Prostate gland (tissue), 2 donors: ENCODE measurements around the gene SMARCD1.

Experiments used
- POLR2A ChIP-seq: fragments of 450-650 bp; IDR thresholded peaks from one replicate; pipeline ENCODE4 v1.6.1; 2016; ENCODE audit warnings: antibody characterized with exemption, mild to moderate bottlenecking
- POLR2AphosphoS5 ChIP-seq: sonication (generic); formaldehyde crosslinking; IDR thresholded peaks from one replicate; pipeline ENCODE4 v1.6.1; 2017; ENCODE audit warnings: antibody characterized with exemption
- TF ChIP-seq, protein P1 (sequence below), 4 experiments: fragments of 200-600 bp in 2 of 4; fragments of 450-650 bp in 2 of 4; sonication (generic) in 2 of 4; IDR thresholded peaks; 1 replicate in 3 of 4; 2 replicates in 1 of 4; pipeline ENCODE4 v1.5.1; 2016 to 2019; ENCODE audit warnings: antibody characterized with exemption in 4 of 4, mild to moderate bottlenecking in 2 of 4, moderate library complexity in 2 of 4

DNA sequence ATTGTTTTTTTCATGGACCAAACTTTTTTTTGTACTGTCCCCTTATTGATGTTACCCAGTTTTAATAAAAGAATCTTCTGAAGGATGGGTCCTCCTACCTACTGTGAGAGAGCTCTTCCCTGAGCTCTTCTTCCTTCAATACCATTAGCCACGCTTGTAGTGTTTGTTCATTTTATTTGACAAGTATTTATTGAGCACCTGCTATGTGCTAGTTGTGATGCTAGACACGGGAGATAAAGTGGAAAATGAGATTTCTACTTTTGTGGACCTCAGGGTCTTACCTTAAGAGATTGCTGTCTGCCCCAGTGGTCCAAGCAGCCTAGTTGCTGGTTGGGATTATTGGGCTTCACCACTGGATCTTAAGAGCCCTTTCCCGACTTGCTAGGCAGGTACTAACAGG lies 15.4 kb downstream of the SMARCD1 start:
- TF ChIP-seq, protein P1, sequence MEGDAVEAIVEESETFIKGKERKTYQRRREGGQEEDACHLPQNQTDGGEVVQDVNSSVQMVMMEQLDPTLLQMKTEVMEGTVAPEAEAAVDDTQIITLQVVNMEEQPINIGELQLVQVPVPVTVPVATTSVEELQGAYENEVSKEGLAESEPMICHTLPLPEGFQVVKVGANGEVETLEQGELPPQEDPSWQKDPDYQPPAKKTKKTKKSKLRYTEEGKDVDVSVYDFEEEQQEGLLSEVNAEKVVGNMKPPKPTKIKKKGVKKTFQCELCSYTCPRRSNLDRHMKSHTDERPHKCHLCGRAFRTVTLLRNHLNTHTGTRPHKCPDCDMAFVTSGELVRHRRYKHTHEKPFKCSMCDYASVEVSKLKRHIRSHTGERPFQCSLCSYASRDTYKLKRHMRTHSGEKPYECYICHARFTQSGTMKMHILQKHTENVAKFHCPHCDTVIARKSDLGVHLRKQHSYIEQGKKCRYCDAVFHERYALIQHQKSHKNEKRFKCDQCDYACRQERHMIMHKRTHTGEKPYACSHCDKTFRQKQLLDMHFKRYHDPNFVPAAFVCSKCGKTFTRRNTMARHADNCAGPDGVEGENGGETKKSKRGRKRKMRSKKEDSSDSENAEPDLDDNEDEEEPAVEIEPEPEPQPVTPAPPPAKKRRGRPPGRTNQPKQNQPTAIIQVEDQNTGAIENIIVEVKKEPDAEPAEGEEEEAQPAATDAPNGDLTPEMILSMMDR (IDR thresholded peaks at IDR 0.05): no peak
- TF ChIP-seq POLR2AphosphoS5: no peak
- TF ChIP-seq POLR2A: no peak
